Measurements from ENCODE around the gene CAND2.

The CAND2 gene

GRCh38 chr3:12813967-12814366 lies 17.5 kb downstream of the CAND2 start:
- TF ChIP-seq CTCF (IDR thresholded peaks at IDR 0.05; ENCODE audit: low read length) (no peak), EZH2 (IDR thresholded peaks at IDR 0.05; ENCODE audit: borderline replicate concordance, low read length) (no peak)
- no peak overlapping the region for H3K4me2 ChIP-seq (ENCODE audit: low read length)
- no peaks in the 10 kb centered on the region; the same call in 1 of the 2 replicates for H3K36me3 ChIP-seq (ENCODE audit: insufficient read depth, low read length)
- H3K79me2 ChIP-seq (ENCODE audit: insufficient read depth, low read length), result no peaks in the 10 kb centered on the region
- H3K4me3 ChIP-seq (ENCODE audit: low read depth, low read length, poor library complexity, severe bottlenecking), result no peak overlapping the region
- no peak overlapping the region for H3K27ac ChIP-seq (ENCODE audit: low read depth, low read length, poor library complexity, severe bottlenecking)
- no peaks in the 10 kb centered on the region for H3K9me2 ChIP-seq (ENCODE audit: low read depth, low read length)
- H3K9me3 ChIP-seq (ENCODE audit: low read length), result no peaks in the 10 kb centered on the region
- H4K20me1 ChIP-seq (ENCODE audit: insufficient read depth, low read length), result no peaks in the 10 kb centered on the region
- H3F3A ChIP-seq (ENCODE audit: insufficient read depth, low read length), result no peaks in the 10 kb centered on the region
- H3K4me1 ChIP-seq (ENCODE audit: insufficient read depth, low read length, severe bottlenecking), result peaks cover 15% of the 10 kb centered on the region
- H3K27me3 ChIP-seq (ENCODE audit: insufficient read depth, low read length), result 0 out of 2 replicates have a peak, but pooled peaks cover 3% of the 10 kb centered on the region
- no peak overlapping the region for H2AFZ ChIP-seq (ENCODE audit: low read length)
- H3K9ac ChIP-seq (ENCODE audit: low read length), result no peak overlapping the region

GRCh38 chr3:12815078-12815477 lies 18.6 kb downstream of the CAND2 start:
- no peaks in the 10 kb centered on the region for H3K9me2 ChIP-seq (ENCODE audit: low read depth, low read length)
- no peak overlapping the region for H3K4me2 ChIP-seq (ENCODE audit: low read length)
- no peaks in the 10 kb centered on the region for H3K9me3 ChIP-seq (ENCODE audit: low read length)
- H3K9ac ChIP-seq (ENCODE audit: low read length), result no peak overlapping the region
- peaks cover 11% of the 10 kb centered on the region for H3K4me1 ChIP-seq (ENCODE audit: insufficient read depth, low read length, severe bottlenecking)
- H3K79me2 ChIP-seq (ENCODE audit: insufficient read depth, low read length), result no peaks in the 10 kb centered on the region
- H3F3A ChIP-seq (ENCODE audit: insufficient read depth, low read length), result no peaks in the 10 kb centered on the region
- H3K36me3 ChIP-seq (ENCODE audit: insufficient read depth, low read length), result no peaks in the 10 kb centered on the region; the same call in 1 of the 2 replicates
- no peak overlapping the region for H2AFZ ChIP-seq (ENCODE audit: low read length)
- H3K27me3 ChIP-seq (ENCODE audit: insufficient read depth, low read length), result 0 out of 2 replicates have a peak, but pooled peaks cover 3% of the 10 kb centered on the region
- no peak overlapping the region for H3K27ac ChIP-seq (ENCODE audit: low read depth, low read length, poor library complexity, severe bottlenecking)
- H3K4me3 ChIP-seq (ENCODE audit: low read depth, low read length, poor library complexity, severe bottlenecking), result no peak overlapping the region
- no peaks in the 10 kb centered on the region for H4K20me1 ChIP-seq (ENCODE audit: insufficient read depth, low read length)
- TF ChIP-seq CTCF (IDR thresholded peaks at IDR 0.05; ENCODE audit: low read length) (no peak), EZH2 (IDR thresholded peaks at IDR 0.05; ENCODE audit: borderline replicate concordance, low read length) (no peak)

GRCh38 chr3:12815719-12816118 lies 19.2 kb downstream of the CAND2 start:
- Histone ChIP-seq H3K4me2 (ENCODE audit: low read length) (no peak overlapping the region), H3K4me3 (ENCODE audit: low read depth, low read length, poor library complexity, severe bottlenecking) (no peak overlapping the region), H3K79me2 (ENCODE audit: insufficient read depth, low read length) (no peaks in the 10 kb centered on the region), H4K20me1 (ENCODE audit: insufficient read depth, low read length) (no peaks in the 10 kb centered on the region), H3K27me3 (ENCODE audit: insufficient read depth, low read length) (0 out of 2 replicates have a peak, but pooled peaks cover 3% of the 10 kb centered on the region), H3K27ac (ENCODE audit: low read depth, low read length, poor library complexity, severe bottlenecking) (no peak overlapping the region), H3K9me2 (ENCODE audit: low read depth, low read length) (no peaks in the 10 kb centered on the region), H3K9me3 (ENCODE audit: low read length) (no peaks in the 10 kb centered on the region), H3K9ac (ENCODE audit: low read length) (no peak overlapping the region), H2AFZ (ENCODE audit: low read length) (no peak overlapping the region), H3K36me3 (ENCODE audit: insufficient read depth, low read length) (no peaks in the 10 kb centered on the region; the same call in 1 of the 2 replicates), H3K4me1 (ENCODE audit: insufficient read depth, low read length, severe bottlenecking) (peaks cover 6% of the 10 kb centered on the region), H3F3A (ENCODE audit: insufficient read depth, low read length) (no peaks in the 10 kb centered on the region)
- TF ChIP-seq CTCF (IDR thresholded peaks at IDR 0.05; ENCODE audit: low read length) (peak; percentile 30), EZH2 (IDR thresholded peaks at IDR 0.05; ENCODE audit: borderline replicate concordance, low read length) (no peak)

Data from OCI-LY1 (cell line).